ENCODE data around the gene ARSB. TPM values are rescaled to one million over a fixed set of nuclear protein-coding genes. Genes with fewer than 3 reads are reported as not detected.
A peak's percentile ranks its signal among the peaks of the same experiment; 100 is the strongest.

ARSB gene
- total RNA-seq, 1 donor, result 38.4 TPM

GRCh38 chr5:78805474-78806124 lies 179.5 kb downstream of the ARSB start:
- peak; percentile 57 for DNase-seq (ENCODE audit: insufficient read length, low spot score, missing footprints)
- H3K36me3 ChIP-seq (ENCODE audit: insufficient read depth, low read length), result no peaks in the 10 kb centered on the region
- H3K27me3 ChIP-seq (ENCODE audit: insufficient read depth, low read length), result no peaks in the 10 kb centered on the region
- no peaks in the 10 kb centered on the region for H4K20me1 ChIP-seq (ENCODE audit: insufficient read depth, low read length)
- H2AFZ ChIP-seq (ENCODE audit: low read length), result no peak overlapping the region
- H3K79me2 ChIP-seq (ENCODE audit: insufficient read depth, low read length), result no peaks in the 10 kb centered on the region
- H3K9me3 ChIP-seq (ENCODE audit: low read depth, low read length), result no peaks in the 10 kb centered on the region
- TF ChIP-seq CTCF (IDR thresholded peaks at IDR 0.05; ENCODE audit: extremely low read depth, low read depth, low read length), result no peak
- H3K4me3 ChIP-seq (ENCODE audit: insufficient read depth, low read length), result no peak overlapping the region
- peaks cover 29% of the 10 kb centered on the region for H3K4me1 ChIP-seq (ENCODE audit: insufficient read depth, low read length)
- peak overlapping the region; percentile 77 for H3K27ac ChIP-seq (ENCODE audit: low read depth, low read length)
- H3K4me2 ChIP-seq (ENCODE audit: insufficient read depth, low read length), result no peak overlapping the region

- Histone ChIP-seq H3K4me3 (ENCODE audit: insufficient read depth, low read length) (no peak overlapping the region), H3K79me2 (ENCODE audit: insufficient read depth, low read length) (no peaks in the 10 kb centered on the region), H2AFZ (ENCODE audit: low read length) (no peak overlapping the region), H3K36me3 (ENCODE audit: insufficient read depth, low read length) (no peaks in the 10 kb centered on the region), H3K27ac (ENCODE audit: low read depth, low read length) (no peak overlapping the region), H4K20me1 (ENCODE audit: insufficient read depth, low read length) (no peaks in the 10 kb centered on the region), H3K4me1 (ENCODE audit: insufficient read depth, low read length) (peaks cover 29% of the 10 kb centered on the region), H3K9me3 (ENCODE audit: low read depth, low read length) (no peaks in the 10 kb centered on the region), H3K27me3 (ENCODE audit: insufficient read depth, low read length) (no peaks in the 10 kb centered on the region), H3K4me2 (ENCODE audit: insufficient read depth, low read length) (no peak overlapping the region)
- no peak for DNase-seq (ENCODE audit: insufficient read length, low spot score, missing footprints)
- TF ChIP-seq CTCF (IDR thresholded peaks at IDR 0.05; ENCODE audit: extremely low read depth, low read depth, low read length), result no peak
Observed at GRCh38 chr5:78804995-78805394, 180.1 kb downstream of the ARSB start.

- no peaks in the 10 kb centered on the region for H3K79me2 ChIP-seq (ENCODE audit: insufficient read depth, low read length)
- no peaks in the 10 kb centered on the region for H3K36me3 ChIP-seq (ENCODE audit: insufficient read depth, low read length)
- H3K9me3 ChIP-seq (ENCODE audit: low read depth, low read length), result no peaks in the 10 kb centered on the region
- H3K4me1 ChIP-seq (ENCODE audit: insufficient read depth, low read length), result peaks cover 38% of the 10 kb centered on the region
- H3K4me2 ChIP-seq (ENCODE audit: insufficient read depth, low read length), result no peak overlapping the region
- H4K20me1 ChIP-seq (ENCODE audit: insufficient read depth, low read length), result no peaks in the 10 kb centered on the region
- no peak overlapping the region for H2AFZ ChIP-seq (ENCODE audit: low read length)
- H3K27me3 ChIP-seq (ENCODE audit: insufficient read depth, low read length), result no peaks in the 10 kb centered on the region
- TF ChIP-seq CTCF (IDR thresholded peaks at IDR 0.05; ENCODE audit: extremely low read depth, low read depth, low read length), result no peak
- DNase-seq (ENCODE audit: insufficient read length, low spot score, missing footprints), result peak; percentile 23
- no peak overlapping the region for H3K27ac ChIP-seq (ENCODE audit: low read depth, low read length)
- no peak overlapping the region for H3K4me3 ChIP-seq (ENCODE audit: insufficient read depth, low read length)
Observed at GRCh38 chr5:78803941-78804340, 181.2 kb downstream of the ARSB start.

DNA sequence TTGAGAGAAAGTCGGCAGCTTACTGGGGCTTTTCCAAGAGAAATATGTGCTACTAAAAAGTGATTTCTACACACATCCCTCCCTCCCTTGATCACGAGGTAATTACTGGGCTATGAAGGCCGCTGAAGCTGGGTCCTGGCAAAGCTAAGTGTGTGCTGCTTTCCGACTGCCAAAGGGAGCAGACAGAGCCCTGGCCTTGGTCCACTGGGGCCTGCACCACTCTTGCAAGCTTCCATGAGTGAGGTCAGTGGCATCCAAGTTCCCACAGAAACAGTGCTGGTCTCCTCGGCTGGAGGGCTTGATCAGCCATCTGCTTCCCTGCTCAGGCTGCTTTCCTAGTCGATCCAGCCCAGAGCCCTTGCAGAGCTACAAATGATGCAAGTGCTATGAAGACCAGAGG lies 181.8 kb downstream of the ARSB start:
- no peak overlapping the region for H3K27ac ChIP-seq (ENCODE audit: low read depth, low read length)
- no peaks in the 10 kb centered on the region for H4K20me1 ChIP-seq (ENCODE audit: insufficient read depth, low read length)
- no peaks in the 10 kb centered on the region for H3K36me3 ChIP-seq (ENCODE audit: insufficient read depth, low read length)
- H3K4me3 ChIP-seq (ENCODE audit: insufficient read depth, low read length), result no peak overlapping the region
- no peak overlapping the region for H3K4me2 ChIP-seq (ENCODE audit: insufficient read depth, low read length)
- H3K79me2 ChIP-seq (ENCODE audit: insufficient read depth, low read length), result no peaks in the 10 kb centered on the region
- peak overlapping the region; percentile 34 for H2AFZ ChIP-seq (ENCODE audit: low read length)
- peaks cover 44% of the 10 kb centered on the region for H3K4me1 ChIP-seq (ENCODE audit: insufficient read depth, low read length)
- H3K27me3 ChIP-seq (ENCODE audit: insufficient read depth, low read length), result no peaks in the 10 kb centered on the region
- H3K9me3 ChIP-seq (ENCODE audit: low read depth, low read length), result no peaks in the 10 kb centered on the region
- TF ChIP-seq CTCF (IDR thresholded peaks at IDR 0.05; ENCODE audit: extremely low read depth, low read depth, low read length), result no peak
- peak; percentile 21 for DNase-seq (ENCODE audit: insufficient read length, low spot score, missing footprints)
